HEK293 (cell line): ENCODE data around the gene DDIT3.

Experiments used
- BCL11A ChIP-seq: fragments of 450-650 bp; formaldehyde crosslinking; IDR thresholded peaks from 2 replicates; pipeline ENCODE4 v1.5.1; 2016; ENCODE audit warnings: low read depth, missing biosample characterization, missing genetic modification characterization
- TRIM28 ChIP-seq: IDR thresholded peaks from 2 replicates; pipeline ENCODE4 v1.6.1; 2011; ENCODE audit warnings: low read length, control low read depth, borderline replicate concordance
- ZNF624 ChIP-seq: fragments of 450-650 bp; formaldehyde crosslinking; IDR thresholded peaks from 2 replicates; pipeline ENCODE4 v1.5.1; 2017; ENCODE audit warnings: missing biosample characterization, missing genetic modification characterization
- ZNF830 ChIP-seq: fragments of 450-650 bp; IDR thresholded peaks from 2 replicates; pipeline ENCODE4 v1.5.0; 2018; ENCODE audit warnings: missing biosample characterization, missing genetic modification characterization, low read depth, mild to moderate bottlenecking, moderate library complexity
- TF ChIP-seq, protein P1 (sequence below): fragments of 450-650 bp; formaldehyde crosslinking; IDR thresholded peaks from 2 replicates; pipeline ENCODE4 v1.5.1; 2016; ENCODE audit warnings: missing biosample characterization, missing genetic modification characterization
- TF ChIP-seq, protein P2 (sequence below): fragments of 450-650 bp; formaldehyde crosslinking; IDR thresholded peaks from 2 replicates; pipeline ENCODE4 v1.5.1; 2017; ENCODE audit warnings: missing biosample characterization, missing genetic modification characterization
- TF ChIP-seq, protein P3 (sequence below): fragments of 450-650 bp; formaldehyde crosslinking; IDR thresholded peaks from 2 replicates; pipeline ENCODE4 v1.5.1; 2016; ENCODE audit warnings: missing biosample characterization, missing genetic modification characterization

DNA sequence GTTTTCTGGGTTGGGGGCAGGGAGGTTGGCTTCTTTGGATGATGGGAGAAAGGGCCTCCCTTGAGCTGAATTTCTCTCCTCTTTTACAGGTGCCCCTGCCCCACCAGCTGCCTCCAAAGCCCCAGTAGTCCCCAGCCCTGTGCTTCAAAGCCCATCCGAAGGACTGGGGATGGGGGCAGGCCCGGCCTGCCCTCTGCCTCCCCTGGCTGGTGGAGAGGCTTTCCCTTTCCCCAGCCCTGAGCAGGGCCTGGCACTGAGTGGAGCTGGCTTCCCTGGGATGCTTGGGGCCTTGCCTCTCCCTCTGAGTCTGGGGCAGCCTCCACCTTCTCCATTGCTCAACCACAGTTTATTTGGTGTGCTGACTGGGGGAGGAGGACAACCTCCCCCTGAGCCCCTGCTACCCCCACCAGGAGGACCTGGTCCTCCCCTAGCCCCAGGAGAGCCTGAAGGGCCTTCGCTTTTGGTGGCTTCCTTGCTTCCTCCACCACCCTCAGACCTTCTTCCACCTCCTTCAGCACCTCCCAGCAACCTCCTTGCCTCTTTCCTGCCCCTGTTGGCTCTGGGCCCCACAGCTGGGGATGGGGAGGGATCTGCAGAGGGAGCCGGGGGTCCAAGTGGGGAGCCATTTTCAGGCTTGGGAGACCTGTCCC is 6.3 kb upstream of the DDIT3 start:
- TF ChIP-seq, protein P1, sequence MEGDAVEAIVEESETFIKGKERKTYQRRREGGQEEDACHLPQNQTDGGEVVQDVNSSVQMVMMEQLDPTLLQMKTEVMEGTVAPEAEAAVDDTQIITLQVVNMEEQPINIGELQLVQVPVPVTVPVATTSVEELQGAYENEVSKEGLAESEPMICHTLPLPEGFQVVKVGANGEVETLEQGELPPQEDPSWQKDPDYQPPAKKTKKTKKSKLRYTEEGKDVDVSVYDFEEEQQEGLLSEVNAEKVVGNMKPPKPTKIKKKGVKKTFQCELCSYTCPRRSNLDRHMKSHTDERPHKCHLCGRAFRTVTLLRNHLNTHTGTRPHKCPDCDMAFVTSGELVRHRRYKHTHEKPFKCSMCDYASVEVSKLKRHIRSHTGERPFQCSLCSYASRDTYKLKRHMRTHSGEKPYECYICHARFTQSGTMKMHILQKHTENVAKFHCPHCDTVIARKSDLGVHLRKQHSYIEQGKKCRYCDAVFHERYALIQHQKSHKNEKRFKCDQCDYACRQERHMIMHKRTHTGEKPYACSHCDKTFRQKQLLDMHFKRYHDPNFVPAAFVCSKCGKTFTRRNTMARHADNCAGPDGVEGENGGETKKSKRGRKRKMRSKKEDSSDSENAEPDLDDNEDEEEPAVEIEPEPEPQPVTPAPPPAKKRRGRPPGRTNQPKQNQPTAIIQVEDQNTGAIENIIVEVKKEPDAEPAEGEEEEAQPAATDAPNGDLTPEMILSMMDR (tag by site-specific recombination), result no peak
- TF ChIP-seq, protein P2, sequence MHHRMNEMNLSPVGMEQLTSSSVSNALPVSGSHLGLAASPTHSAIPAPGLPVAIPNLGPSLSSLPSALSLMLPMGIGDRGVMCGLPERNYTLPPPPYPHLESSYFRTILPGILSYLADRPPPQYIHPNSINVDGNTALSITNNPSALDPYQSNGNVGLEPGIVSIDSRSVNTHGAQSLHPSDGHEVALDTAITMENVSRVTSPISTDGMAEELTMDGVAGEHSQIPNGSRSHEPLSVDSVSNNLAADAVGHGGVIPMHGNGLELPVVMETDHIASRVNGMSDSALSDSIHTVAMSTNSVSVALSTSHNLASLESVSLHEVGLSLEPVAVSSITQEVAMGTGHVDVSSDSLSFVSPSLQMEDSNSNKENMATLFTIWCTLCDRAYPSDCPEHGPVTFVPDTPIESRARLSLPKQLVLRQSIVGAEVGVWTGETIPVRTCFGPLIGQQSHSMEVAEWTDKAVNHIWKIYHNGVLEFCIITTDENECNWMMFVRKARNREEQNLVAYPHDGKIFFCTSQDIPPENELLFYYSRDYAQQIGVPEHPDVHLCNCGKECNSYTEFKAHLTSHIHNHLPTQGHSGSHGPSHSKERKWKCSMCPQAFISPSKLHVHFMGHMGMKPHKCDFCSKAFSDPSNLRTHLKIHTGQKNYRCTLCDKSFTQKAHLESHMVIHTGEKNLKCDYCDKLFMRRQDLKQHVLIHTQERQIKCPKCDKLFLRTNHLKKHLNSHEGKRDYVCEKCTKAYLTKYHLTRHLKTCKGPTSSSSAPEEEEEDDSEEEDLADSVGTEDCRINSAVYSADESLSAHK, result no peak
- TF ChIP-seq, protein P3, sequence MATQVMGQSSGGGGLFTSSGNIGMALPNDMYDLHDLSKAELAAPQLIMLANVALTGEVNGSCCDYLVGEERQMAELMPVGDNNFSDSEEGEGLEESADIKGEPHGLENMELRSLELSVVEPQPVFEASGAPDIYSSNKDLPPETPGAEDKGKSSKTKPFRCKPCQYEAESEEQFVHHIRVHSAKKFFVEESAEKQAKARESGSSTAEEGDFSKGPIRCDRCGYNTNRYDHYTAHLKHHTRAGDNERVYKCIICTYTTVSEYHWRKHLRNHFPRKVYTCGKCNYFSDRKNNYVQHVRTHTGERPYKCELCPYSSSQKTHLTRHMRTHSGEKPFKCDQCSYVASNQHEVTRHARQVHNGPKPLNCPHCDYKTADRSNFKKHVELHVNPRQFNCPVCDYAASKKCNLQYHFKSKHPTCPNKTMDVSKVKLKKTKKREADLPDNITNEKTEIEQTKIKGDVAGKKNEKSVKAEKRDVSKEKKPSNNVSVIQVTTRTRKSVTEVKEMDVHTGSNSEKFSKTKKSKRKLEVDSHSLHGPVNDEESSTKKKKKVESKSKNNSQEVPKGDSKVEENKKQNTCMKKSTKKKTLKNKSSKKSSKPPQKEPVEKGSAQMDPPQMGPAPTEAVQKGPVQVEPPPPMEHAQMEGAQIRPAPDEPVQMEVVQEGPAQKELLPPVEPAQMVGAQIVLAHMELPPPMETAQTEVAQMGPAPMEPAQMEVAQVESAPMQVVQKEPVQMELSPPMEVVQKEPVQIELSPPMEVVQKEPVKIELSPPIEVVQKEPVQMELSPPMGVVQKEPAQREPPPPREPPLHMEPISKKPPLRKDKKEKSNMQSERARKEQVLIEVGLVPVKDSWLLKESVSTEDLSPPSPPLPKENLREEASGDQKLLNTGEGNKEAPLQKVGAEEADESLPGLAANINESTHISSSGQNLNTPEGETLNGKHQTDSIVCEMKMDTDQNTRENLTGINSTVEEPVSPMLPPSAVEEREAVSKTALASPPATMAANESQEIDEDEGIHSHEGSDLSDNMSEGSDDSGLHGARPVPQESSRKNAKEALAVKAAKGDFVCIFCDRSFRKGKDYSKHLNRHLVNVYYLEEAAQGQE (tag by site-specific recombination), result no peak
- TF ChIP-seq TRIM28 (no peak), BCL11A (no peak), ZNF624 (tag by site-specific recombination) (no peak), ZNF830 (tag by site-specific recombination) (no peak)
